Dendritic cell treated with granulocyte-macrophage colony-stimulating factor and Interleukin-4, amounts not matched to agents 40 ng/mL and 50 ng/mL, for 4 days (primary cell): ENCODE results near the gene RAD51B.

Experiments used
- H3K27ac Mint-ChIP-seq: one replicate; pipeline ENCODE4 v1.8.0; 2022; ENCODE audit warnings: mild to moderate bottlenecking, mixed read lengths
- H3K27me3 Mint-ChIP-seq: one replicate; pipeline ENCODE4 v1.8.0; 2022; ENCODE audit warnings: mild to moderate bottlenecking, mixed read lengths
- H3K36me3 Mint-ChIP-seq: one replicate; pipeline ENCODE4 v1.8.0; 2022; ENCODE audit warnings: low read depth, mixed read lengths
- H3K4me1 Mint-ChIP-seq: one replicate; pipeline ENCODE4 v1.8.0; 2022; ENCODE audit warnings: low read depth, mixed read lengths
- H3K4me3 Mint-ChIP-seq: one replicate; pipeline ENCODE4 v1.8.0; 2022; ENCODE audit warnings: mild to moderate bottlenecking, moderate library complexity, mixed read lengths
- H3K9me3 Mint-ChIP-seq: one replicate; pipeline ENCODE4 v1.8.0; 2022; ENCODE audit warnings: mixed read lengths
- intact Hi-C: fragments of 100-400 bp; cut with micrococcal nuclease; formaldehyde crosslinking; loops from one replicate; pipeline ENCODE4 v1.15.0; 2022

The RAD51B gene

GRCh38 chr14:68571114-68571591, 751.6 kb downstream of the RAD51B start:
- Mint-ChIP-seq H3K4me1 (peaks cover 82% of the 10 kb centered on the region), H3K4me3 (no peak overlapping the region), H3K27ac (peak overlapping the region; percentile 8), H3K36me3 (no peaks in the 10 kb centered on the region), H3K9me3 (peaks cover 8% of the 10 kb centered on the region), H3K27me3 (peaks cover 4% of the 10 kb centered on the region)
- intact Hi-C loops = no loop called here

GRCh38 chr14:68571928-68572525, 752.4 kb downstream of the RAD51B start:
- H3K4me3 Mint-ChIP-seq = no peak overlapping the region
- intact Hi-C loops = no loop called here
- peaks cover 4% of the 10 kb centered on the region for H3K27me3 Mint-ChIP-seq
- H3K9me3 Mint-ChIP-seq = peaks cover 8% of the 10 kb centered on the region
- peaks cover 82% of the 10 kb centered on the region for H3K4me1 Mint-ChIP-seq
- peak overlapping the region; percentile 67 for H3K27ac Mint-ChIP-seq
- no peaks in the 10 kb centered on the region for H3K36me3 Mint-ChIP-seq

GRCh38 chr14:68573126-68573525, 753.5 kb downstream of the RAD51B start:
- Mint-ChIP-seq H3K27ac (peak overlapping the region; percentile 67), H3K9me3 (peaks cover 8% of the 10 kb centered on the region), H3K4me1 (peaks cover 84% of the 10 kb centered on the region), H3K36me3 (no peaks in the 10 kb centered on the region), H3K27me3 (peaks cover 4% of the 10 kb centered on the region), H3K4me3 (no peak overlapping the region)
- intact Hi-C loops = no loop called here

- intact Hi-C loops = no loop called here
- Mint-ChIP-seq H3K27me3 (peaks cover 4% of the 10 kb centered on the region), H3K36me3 (no peaks in the 10 kb centered on the region), H3K27ac (peak overlapping the region; percentile 67), H3K9me3 (peaks cover 8% of the 10 kb centered on the region), H3K4me1 (peaks cover 84% of the 10 kb centered on the region), H3K4me3 (no peak overlapping the region)
These were observed 754.1 kb downstream of the RAD51B start for GRCh38 chr14:68573722-68574121.

- no peaks in the 10 kb centered on the region for H3K36me3 Mint-ChIP-seq
- H3K27ac Mint-ChIP-seq = peak overlapping the region; percentile 67
- no peak overlapping the region for H3K4me3 Mint-ChIP-seq
- H3K27me3 Mint-ChIP-seq = peaks cover 4% of the 10 kb centered on the region
- intact Hi-C loops = no loop called here
- H3K4me1 Mint-ChIP-seq = peaks cover 84% of the 10 kb centered on the region
- peaks cover 8% of the 10 kb centered on the region for H3K9me3 Mint-ChIP-seq
These were observed 754.9 kb downstream of the RAD51B start for GRCh38 chr14:68574461-68574860.

- Mint-ChIP-seq H3K27ac (no peak overlapping the region), H3K4me1 (peaks cover 84% of the 10 kb centered on the region), H3K9me3 (peaks cover 8% of the 10 kb centered on the region), H3K4me3 (no peak overlapping the region), H3K36me3 (no peaks in the 10 kb centered on the region), H3K27me3 (peaks cover 4% of the 10 kb centered on the region)
- intact Hi-C loops = loop anchor here (5.0 kb wide), 1 partner anchor 212 kb away; no protein-coding TSS in a partner anchor
These were observed 755.3 kb downstream of the RAD51B start for GRCh38 chr14:68574906-68575305.

GRCh38 chr14:68575426-68575825, 755.8 kb downstream of the RAD51B start:
- Mint-ChIP-seq H3K4me3 (no peak overlapping the region), H3K4me1 (peaks cover 85% of the 10 kb centered on the region), H3K27ac (peak overlapping the region; percentile 96), H3K36me3 (no peaks in the 10 kb centered on the region), H3K27me3 (peaks cover 4% of the 10 kb centered on the region), H3K9me3 (peaks cover 8% of the 10 kb centered on the region)
- intact Hi-C loops = loop anchor here (5.0 kb wide), 1 partner anchor 212 kb away; no protein-coding TSS in a partner anchor

- H3K9me3 Mint-ChIP-seq = peaks cover 8% of the 10 kb centered on the region
- peaks cover 4% of the 10 kb centered on the region for H3K27me3 Mint-ChIP-seq
- H3K27ac Mint-ChIP-seq = peak overlapping the region; percentile 96
- H3K4me1 Mint-ChIP-seq = peaks cover 91% of the 10 kb centered on the region
- H3K36me3 Mint-ChIP-seq = no peaks in the 10 kb centered on the region
- intact Hi-C loops = loop anchor here (5.0 kb wide), 1 partner anchor 211 kb away; no protein-coding TSS in a partner anchor
- peak overlapping the region; percentile 42 for H3K4me3 Mint-ChIP-seq
These were observed 756.5 kb downstream of the RAD51B start for GRCh38 chr14:68576031-68576430.

GRCh38 chr14:68576496-68577244, 757.1 kb downstream of the RAD51B start:
- Mint-ChIP-seq H3K36me3 (no peaks in the 10 kb centered on the region), H3K27ac (peak overlapping the region; percentile 96), H3K27me3 (peaks cover 2% of the 10 kb centered on the region), H3K4me3 (no peak overlapping the region), H3K4me1 (peaks cover 87% of the 10 kb centered on the region), H3K9me3 (peaks cover 2% of the 10 kb centered on the region)
- intact Hi-C loops = loop anchor here (5.0 kb wide), 1 partner anchor 211 kb away; no protein-coding TSS in a partner anchor

- Mint-ChIP-seq H3K27me3 (no peaks in the 10 kb centered on the region), H3K9me3 (no peaks in the 10 kb centered on the region), H3K4me3 (peak overlapping the region; percentile 55), H3K36me3 (no peaks in the 10 kb centered on the region), H3K27ac (peak overlapping the region; percentile 96), H3K4me1 (peaks cover 78% of the 10 kb centered on the region)
- intact Hi-C loops = loop anchor here (1.0 to 5.0 kb wide), 2 partner anchors 21 to 209 kb away; no protein-coding TSS in a partner anchor
These were observed 758.4 kb downstream of the RAD51B start for GRCh38 chr14:68577802-68578541.

GRCh38 chr14:68578597-68578996, 759.0 kb downstream of the RAD51B start:
- peak overlapping the region; percentile 96 for H3K27ac Mint-ChIP-seq
- no peaks in the 10 kb centered on the region for H3K36me3 Mint-ChIP-seq
- H3K4me3 Mint-ChIP-seq = no peak overlapping the region
- H3K27me3 Mint-ChIP-seq = no peaks in the 10 kb centered on the region
- intact Hi-C loops = loop anchor here (1.0 to 5.0 kb wide), 2 partner anchors 21 to 209 kb away; no protein-coding TSS in a partner anchor
- peaks cover 72% of the 10 kb centered on the region for H3K4me1 Mint-ChIP-seq
- H3K9me3 Mint-ChIP-seq = no peaks in the 10 kb centered on the region

- Mint-ChIP-seq H3K27ac (peak overlapping the region; percentile 96), H3K27me3 (peaks cover 2% of the 10 kb centered on the region), H3K36me3 (no peaks in the 10 kb centered on the region), H3K4me1 (peaks cover 60% of the 10 kb centered on the region), H3K9me3 (no peaks in the 10 kb centered on the region), H3K4me3 (no peak overlapping the region)
- intact Hi-C loops = no loop called here
These were observed 760.6 kb downstream of the RAD51B start for GRCh38 chr14:68580096-68580645.

GRCh38 chr14:68580671-68581070, 761.1 kb downstream of the RAD51B start:
- peaks cover 5% of the 10 kb centered on the region for H3K27me3 Mint-ChIP-seq
- intact Hi-C loops = no loop called here
- H3K4me3 Mint-ChIP-seq = no peak overlapping the region
- peak overlapping the region; percentile 96 for H3K27ac Mint-ChIP-seq
- no peaks in the 10 kb centered on the region for H3K9me3 Mint-ChIP-seq
- no peaks in the 10 kb centered on the region for H3K36me3 Mint-ChIP-seq
- H3K4me1 Mint-ChIP-seq = peaks cover 55% of the 10 kb centered on the region
